OCI-LY1 (cell line): ENCODE data around the gene CASQ1.

ENCODE experiments used
- H2AFZ ChIP-seq: fragments of 200-600 bp; sonication (generic), shearing (Covaris generic); 2 replicates; pipeline ENCODE4 v1.6.0; 2014; ENCODE audit warnings: antibody characterized with exemption, mild to moderate bottlenecking, low read length
- H3F3A ChIP-seq: fragments of 200-600 bp; sonication (generic), shearing (Covaris generic); 2 replicates; pipeline ENCODE4 v1.6.0; 2014; ENCODE audit warnings: mild to moderate bottlenecking, antibody characterized with exemption, low read length, moderate library complexity; ENCODE audit not compliant: insufficient read depth
- H3K27ac ChIP-seq: fragments of 200-600 bp; sonication (generic); 2 replicates; pipeline ENCODE4 v1.5.1; 2014; ENCODE audit warnings: low read length, mixed run types, mild to moderate bottlenecking, low read depth; ENCODE audit not compliant: poor library complexity, severe bottlenecking
- H3K27me3 ChIP-seq: fragments of 200-600 bp; sonication (generic); 2 replicates; pipeline ENCODE4 v1.6.0; 2014; ENCODE audit warnings: antibody characterized with exemption, mild to moderate bottlenecking, low read length, moderate library complexity; ENCODE audit not compliant: insufficient read depth
- H3K36me3 ChIP-seq: fragments of 200-600 bp; sonication (generic); 2 replicates; pipeline ENCODE4 v1.6.1; 2014; ENCODE audit warnings: mild to moderate bottlenecking, antibody characterized with exemption, low read length, moderate library complexity, mixed read lengths; ENCODE audit not compliant: insufficient read depth
- H3K4me1 ChIP-seq: fragments of 200-600 bp; sonication (generic); 2 replicates; pipeline ENCODE4 v1.5.1; 2014; ENCODE audit warnings: mild to moderate bottlenecking, low read length, moderate library complexity; ENCODE audit not compliant: insufficient read depth, severe bottlenecking
- H3K4me2 ChIP-seq: fragments of 200-600 bp; sonication (generic), shearing (Covaris generic); 2 replicates; pipeline ENCODE4 v1.6.1; 2014; ENCODE audit warnings: low read length
- H3K4me3 ChIP-seq: fragments of 200-600 bp; sonication (generic); 2 replicates; pipeline ENCODE4 v1.5.1; 2014; ENCODE audit warnings: low read length, low read depth, mild to moderate bottlenecking, mixed read lengths; ENCODE audit not compliant: poor library complexity, severe bottlenecking
- H3K79me2 ChIP-seq: fragments of 200-600 bp; shearing (Covaris generic); 2 replicates; pipeline ENCODE4 v1.6.1; 2016; ENCODE audit warnings: mixed run types, low read length, mixed read lengths; ENCODE audit not compliant: insufficient read depth
- H3K9ac ChIP-seq: fragments of 200-600 bp; sonication (generic), shearing (Covaris generic); 2 replicates; pipeline ENCODE4 v1.6.1; 2014; ENCODE audit warnings: mild to moderate bottlenecking, low read length, mixed read lengths
- H3K9me2 ChIP-seq: fragments of 200-600 bp; sonication (generic), shearing (Covaris generic); 2 replicates; pipeline ENCODE4 v1.6.1; 2014; ENCODE audit warnings: low read depth, mild to moderate bottlenecking, low read length, mixed read lengths
- H3K9me3 ChIP-seq: fragments of 200-600 bp; shearing (Covaris generic); 2 replicates; pipeline ENCODE4 v1.6.1; 2014; ENCODE audit warnings: low read length, mixed read lengths
- H4K20me1 ChIP-seq: fragments of 200-600 bp; sonication (generic), shearing (Covaris generic); 2 replicates; pipeline ENCODE4 v1.6.0; 2016; ENCODE audit warnings: mild to moderate bottlenecking, low read length; ENCODE audit not compliant: insufficient read depth
- EZH2 ChIP-seq: fragments of 200-600 bp; sonication (generic), shearing (Covaris generic); IDR thresholded peaks from 2 replicates; pipeline ENCODE4 v1.8.0; 2017; ENCODE audit warnings: borderline replicate concordance, mixed run types, mild to moderate bottlenecking, antibody characterized with exemption, low read length, moderate library complexity, mixed read lengths
- TF ChIP-seq, protein P1 (sequence below): fragments of 200-600 bp; sonication (generic), shearing (Covaris generic); IDR thresholded peaks from 2 replicates; pipeline ENCODE4 v1.5.1; 2017; ENCODE audit warnings: mild to moderate bottlenecking, antibody characterized with exemption, low read length, moderate library complexity, mixed read lengths

Gene CASQ1

DNA sequence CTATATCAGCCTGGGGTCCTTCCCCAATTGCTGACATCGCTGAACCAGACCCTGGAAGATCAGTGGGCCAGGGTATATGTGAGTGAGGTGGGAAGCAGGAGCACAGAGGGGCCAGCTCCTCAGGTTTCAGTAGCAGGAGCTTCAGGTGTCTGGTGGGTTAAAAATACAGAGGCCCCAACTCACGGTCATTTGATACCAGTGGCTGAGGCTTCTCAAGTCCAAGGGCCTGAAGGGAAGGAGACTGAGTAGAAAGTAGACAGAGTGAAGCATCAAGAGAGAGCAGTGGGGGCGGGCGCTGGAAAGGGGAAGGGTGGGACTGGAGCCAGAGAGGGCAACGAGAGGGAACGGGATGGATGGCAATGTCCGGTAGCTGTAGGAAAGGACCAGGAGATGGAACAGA is 2.0 kb upstream of the CASQ1 start:
- Histone ChIP-seq H3K36me3 (no peaks in the 10 kb centered on the region), H3K4me2 (no peak overlapping the region), H3K27me3 (no peaks in the 10 kb centered on the region), H3K9me3 (no peaks in the 10 kb centered on the region), H3K9ac (no peak overlapping the region), H3K4me1 (peaks cover 4% of the 10 kb centered on the region), H3K27ac (no peak overlapping the region), H3F3A (no peaks in the 10 kb centered on the region), H3K79me2 (no peaks in the 10 kb centered on the region), H3K9me2 (no peaks in the 10 kb centered on the region), H3K4me3 (no peak overlapping the region), H2AFZ (no peak overlapping the region), H4K20me1 (no peaks in the 10 kb centered on the region)
- TF ChIP-seq, protein P1, sequence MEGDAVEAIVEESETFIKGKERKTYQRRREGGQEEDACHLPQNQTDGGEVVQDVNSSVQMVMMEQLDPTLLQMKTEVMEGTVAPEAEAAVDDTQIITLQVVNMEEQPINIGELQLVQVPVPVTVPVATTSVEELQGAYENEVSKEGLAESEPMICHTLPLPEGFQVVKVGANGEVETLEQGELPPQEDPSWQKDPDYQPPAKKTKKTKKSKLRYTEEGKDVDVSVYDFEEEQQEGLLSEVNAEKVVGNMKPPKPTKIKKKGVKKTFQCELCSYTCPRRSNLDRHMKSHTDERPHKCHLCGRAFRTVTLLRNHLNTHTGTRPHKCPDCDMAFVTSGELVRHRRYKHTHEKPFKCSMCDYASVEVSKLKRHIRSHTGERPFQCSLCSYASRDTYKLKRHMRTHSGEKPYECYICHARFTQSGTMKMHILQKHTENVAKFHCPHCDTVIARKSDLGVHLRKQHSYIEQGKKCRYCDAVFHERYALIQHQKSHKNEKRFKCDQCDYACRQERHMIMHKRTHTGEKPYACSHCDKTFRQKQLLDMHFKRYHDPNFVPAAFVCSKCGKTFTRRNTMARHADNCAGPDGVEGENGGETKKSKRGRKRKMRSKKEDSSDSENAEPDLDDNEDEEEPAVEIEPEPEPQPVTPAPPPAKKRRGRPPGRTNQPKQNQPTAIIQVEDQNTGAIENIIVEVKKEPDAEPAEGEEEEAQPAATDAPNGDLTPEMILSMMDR: no peak
- no peak for TF ChIP-seq EZH2

DNA sequence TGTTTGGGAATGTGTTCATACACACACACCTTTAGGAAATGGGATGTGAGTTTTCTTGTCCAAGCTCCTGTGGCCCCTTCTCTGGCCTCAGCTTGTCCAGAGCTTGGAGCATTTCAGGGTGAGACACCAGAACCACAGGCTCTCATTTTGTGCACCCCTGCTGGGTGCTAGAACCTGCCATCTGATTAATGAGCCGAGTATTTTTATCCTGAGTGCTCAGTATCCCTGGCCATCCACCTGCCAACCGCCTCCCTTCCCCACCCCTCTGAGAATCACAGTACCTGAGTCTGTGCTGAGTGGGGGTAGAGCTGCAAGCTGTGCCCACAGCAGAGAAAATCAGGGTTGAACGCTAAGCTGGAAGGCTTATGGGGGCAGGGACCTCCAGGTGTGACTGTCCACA is 1.4 kb downstream of the CASQ1 start:
- Histone ChIP-seq H3K27ac (no peak overlapping the region), H4K20me1 (no peaks in the 10 kb centered on the region), H3K79me2 (no peaks in the 10 kb centered on the region), H3K4me3 (no peak overlapping the region), H3K9ac (no peak overlapping the region), H3K27me3 (no peaks in the 10 kb centered on the region), H3K4me2 (no peak overlapping the region), H3F3A (no peaks in the 10 kb centered on the region), H3K4me1 (peaks cover 6% of the 10 kb centered on the region), H3K9me2 (no peaks in the 10 kb centered on the region), H3K36me3 (no peaks in the 10 kb centered on the region), H2AFZ (no peak overlapping the region), H3K9me3 (no peaks in the 10 kb centered on the region)
- no peak for TF ChIP-seq EZH2
- TF ChIP-seq, protein P1: no peak

DNA sequence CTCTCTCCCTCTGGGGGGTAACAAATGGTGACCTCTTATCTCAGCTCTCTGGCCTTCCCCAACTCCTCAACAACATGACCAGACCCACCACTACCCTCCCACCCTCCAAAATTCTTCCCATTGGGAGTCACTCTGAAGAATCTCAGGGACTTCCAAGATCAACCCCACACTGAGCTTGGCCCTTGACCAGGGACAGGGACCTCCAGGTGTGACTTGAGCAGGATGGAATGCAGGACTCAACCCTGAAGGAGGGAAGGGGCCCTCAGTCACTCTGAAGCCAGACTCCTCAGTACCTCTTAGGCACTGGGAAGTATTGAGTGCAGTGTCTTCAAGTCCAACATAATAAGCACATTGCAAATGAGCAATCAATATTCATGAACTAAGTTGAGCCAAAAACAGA is 1.9 kb downstream of the CASQ1 start:
- TF ChIP-seq, protein P1: no peak
- TF ChIP-seq EZH2: no peak
- H3K79me2 ChIP-seq: no peaks in the 10 kb centered on the region
- H3K36me3 ChIP-seq: no peaks in the 10 kb centered on the region
- H3K9ac ChIP-seq: no peak overlapping the region
- H3K4me1 ChIP-seq: peaks cover 6% of the 10 kb centered on the region
- H4K20me1 ChIP-seq: no peaks in the 10 kb centered on the region
- no peaks in the 10 kb centered on the region for H3F3A ChIP-seq
- no peak overlapping the region for H2AFZ ChIP-seq
- H3K4me2 ChIP-seq: no peak overlapping the region
- H3K27me3 ChIP-seq: no peaks in the 10 kb centered on the region
- H3K4me3 ChIP-seq: no peak overlapping the region
- no peak overlapping the region for H3K27ac ChIP-seq
- no peaks in the 10 kb centered on the region for H3K9me3 ChIP-seq
- H3K9me2 ChIP-seq: no peaks in the 10 kb centered on the region
